Renal pelvis (tissue), 4 donors: ENCODE measurements around the gene NR2F2. TPM values are rescaled to one million over a fixed set of nuclear protein-coding genes. Genes with fewer than 3 reads are reported as not detected.
"Not testable (repeated sequence)": the region's sequence is repeated elsewhere in the genome, so short reads cannot be mapped to it uniquely, and the experiment has no call there.

Experiments
- DNase-seq: peaks from one replicate; pipeline ENCODE4 v3.0.0-alpha.2; 2013
- polyA plus RNA-seq, 3 donors: library from polyadenylated mRNA; unstranded; fragments of 120-200 nt; gene quantifications; one replicate each; pipeline ENCODE4 v1.2.1, GENCODE V29; 2013; ENCODE audit not compliant: insufficient read length in 3 of 3

NR2F2 gene
- polyA plus RNA-seq, 3 donors: 261 to 334 (median 317) TPM

- DNase-seq: peak; percentile 23
These were observed 32.5 kb downstream of the NR2F2 start for GRCh38 chr15:96362755-96363651.

- DNase-seq: no peak
These were observed 33.2 kb downstream of the NR2F2 start for GRCh38 chr15:96363707-96364106.

- DNase-seq: no peak
These were observed 35.5 kb downstream of the NR2F2 start for GRCh38 chr15:96365781-96366525.

GRCh38 chr15:96366526-96366877 is 36.0 kb downstream of the NR2F2 start:
- DNase-seq: no peak

GRCh38 chr15:96367311-96368200 is 37.1 kb downstream of the NR2F2 start:
- peak; percentile 64 for DNase-seq

GRCh38 chr15:96369351-96369750 is 38.9 kb downstream of the NR2F2 start:
- no peak for DNase-seq

- DNase-seq: no peak
These were observed 39.5 kb downstream of the NR2F2 start for GRCh38 chr15:96369825-96370621.

- no peak for DNase-seq
These were observed 42.1 kb downstream of the NR2F2 start for GRCh38 chr15:96372554-96372953.

GRCh38 chr15:96374499-96374898 is 44.0 kb downstream of the NR2F2 start:
- no peak for DNase-seq

GRCh38 chr15:96379592-96379991 is 49.1 kb downstream of the NR2F2 start:
- not testable (repeated sequence) for DNase-seq

- no peak for DNase-seq
These were observed 51.0 kb downstream of the NR2F2 start for GRCh38 chr15:96381463-96381862.

GRCh38 chr15:96385195-96385594 is 54.7 kb downstream of the NR2F2 start:
- DNase-seq: no peak

GRCh38 chr15:96388673-96389072 is 58.2 kb downstream of the NR2F2 start:
- DNase-seq: no peak
